HG03175 (cell line): Measurements from ENCODE around the gene PHF5A.

Experiments
- ATAC-seq: cut with Tn5 transposase; IDR thresholded peaks from one replicate; pipeline ENCODE4 v1.9.1; 2021; ENCODE audit warnings: mild to moderate bottlenecking, moderate library complexity; ENCODE audit not compliant: unreplicated experiment

Gene PHF5A

DNA sequence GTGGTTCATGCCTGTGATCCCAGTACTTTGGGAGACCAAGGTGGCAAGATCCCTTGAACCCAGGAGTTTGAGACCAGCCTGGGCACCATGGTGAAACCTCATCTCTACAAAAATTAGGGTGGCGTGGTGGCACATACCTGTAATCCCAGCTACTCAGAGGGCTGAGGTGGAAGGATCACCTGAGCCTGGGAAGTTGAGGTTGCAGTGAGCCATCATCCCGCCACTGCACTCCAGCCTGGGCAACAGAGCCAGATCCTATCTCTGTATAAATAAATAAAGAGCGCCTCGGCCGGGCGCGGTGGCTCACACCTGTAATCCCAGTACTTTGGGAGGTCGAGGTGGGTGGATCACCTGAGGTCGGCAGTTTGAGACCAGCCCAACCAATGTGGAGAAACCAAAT, 49.8 kb downstream of the PHF5A start:
- no peak for ATAC-seq

DNA sequence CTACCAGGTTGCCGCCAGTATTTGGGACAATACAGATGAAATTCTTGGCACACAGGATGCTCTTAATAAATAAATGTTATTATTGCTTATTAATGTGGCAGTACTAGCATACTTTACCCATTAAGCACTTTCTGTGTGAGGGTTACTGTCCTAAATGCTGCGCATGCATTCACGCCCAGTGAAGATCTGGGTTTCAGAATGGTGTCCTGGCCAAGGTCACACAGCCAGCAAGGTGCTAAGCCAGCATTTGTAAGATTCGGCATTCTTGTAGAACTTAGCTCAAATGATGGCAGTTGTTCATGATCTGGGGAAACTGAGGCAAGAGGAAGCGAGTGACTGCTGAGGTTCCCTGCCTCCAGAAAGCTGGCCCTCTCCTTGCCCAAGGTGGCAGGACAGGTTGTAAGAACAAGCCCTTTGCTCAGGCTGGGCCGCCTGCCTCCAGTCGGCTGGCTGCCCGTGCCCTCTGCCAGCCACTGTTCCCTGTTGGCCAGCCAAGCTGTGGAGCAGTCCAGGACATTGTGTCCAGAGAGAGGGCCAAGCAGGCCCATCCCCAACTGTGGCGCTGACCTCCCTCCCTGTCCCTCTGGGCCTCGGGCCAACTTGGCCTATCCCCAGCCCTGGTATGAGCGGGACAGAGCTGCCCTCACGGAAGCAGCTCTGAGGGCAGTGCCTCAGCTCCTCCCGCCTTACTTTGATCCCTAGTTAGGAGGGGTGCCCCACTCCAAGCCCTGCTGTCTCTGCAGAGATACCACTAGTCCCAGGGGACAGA, 50.7 kb downstream of the PHF5A start:
- no peak for ATAC-seq

GRCh38 chr22:41415554-41415953, 52.9 kb downstream of the PHF5A start:
- ATAC-seq = no peak

- ATAC-seq = no peak
Observed at GRCh38 chr22:41411021-41411851, 57.3 kb downstream of the PHF5A start.

GRCh38 chr22:41410311-41410751, 58.2 kb downstream of the PHF5A start:
- ATAC-seq = no peak
